Endothelial cell (in vitro differentiated cells): ENCODE data around the gene OMA1. TPM values are rescaled to one million over a fixed set of nuclear protein-coding genes. Genes with fewer than 3 reads are reported as not detected.
"Not testable (repeated sequence)": the region's sequence is repeated elsewhere in the genome, so short reads cannot be mapped to it uniquely, and the experiment has no call there.

Experiments used
- DNase-seq: peaks from one replicate; pipeline ENCODE4 v3.0.0; 2021; ENCODE audit warnings: low spot score
- H3K27ac Mint-ChIP-seq: one replicate; pipeline ENCODE4 v1.8.0; 2021; ENCODE audit warnings: mixed read lengths, inconsistent platforms; ENCODE audit not compliant: unreplicated experiment
- H3K27me3 Mint-ChIP-seq: one replicate; pipeline ENCODE4 v1.8.0; 2021; ENCODE audit warnings: mild to moderate bottlenecking, moderate library complexity, mixed read lengths, inconsistent platforms; ENCODE audit not compliant: unreplicated experiment
- H3K36me3 Mint-ChIP-seq: one replicate; pipeline ENCODE4 v1.8.0; 2021; ENCODE audit warnings: mild to moderate bottlenecking, low read depth, mixed read lengths, inconsistent platforms; ENCODE audit not compliant: unreplicated experiment
- H3K4me1 Mint-ChIP-seq: one replicate; pipeline ENCODE4 v1.8.0; 2021; ENCODE audit warnings: mild to moderate bottlenecking, mixed read lengths, inconsistent platforms; ENCODE audit not compliant: unreplicated experiment
- H3K4me3 Mint-ChIP-seq: one replicate; pipeline ENCODE4 v1.8.0; 2021; ENCODE audit warnings: mild to moderate bottlenecking, mixed read lengths, inconsistent platforms; ENCODE audit not compliant: unreplicated experiment
- H3K9me3 Mint-ChIP-seq: one replicate; pipeline ENCODE4 v1.8.0; 2021; ENCODE audit warnings: mixed read lengths, inconsistent platforms; ENCODE audit not compliant: unreplicated experiment
- CTCF ChIP-seq: fragments of 200-600 bp; sonication (generic); IDR thresholded peaks from one replicate; pipeline ENCODE4 v1.5.0; 2021; ENCODE audit warnings: antibody characterized with exemption; ENCODE audit not compliant: unreplicated experiment
- total RNA-seq: library from RNA; stranded (reverse); fragmentation: NEBNext Ultra II Directional; extraction: Animal tissue kit (Norgen Biotek cat#: 25700); gene quantifications from one replicate; pipeline ENCODE4 v1.2.1, GENCODE V29; 2021; ENCODE audit not compliant: unreplicated experiment

Gene OMA1
- total RNA-seq, 1 donor from 2014 or later, result 7.6 TPM

- no peak overlapping the region for H3K27ac Mint-ChIP-seq
- no peaks in the 10 kb centered on the region for H3K36me3 Mint-ChIP-seq
Measured at GRCh38 chr1:58584082-58584895, 37.8 kb upstream of the OMA1 start.

GRCh38 chr1:58583496-58583895 lies 37.0 kb upstream of the OMA1 start:
- H3K27ac Mint-ChIP-seq, result no peak overlapping the region
- no peak overlapping the region for H3K4me3 Mint-ChIP-seq
- peaks cover 5% of the 10 kb centered on the region for H3K27me3 Mint-ChIP-seq
- H3K9me3 Mint-ChIP-seq, result no peaks in the 10 kb centered on the region
- no peak for TF ChIP-seq CTCF
- H3K4me1 Mint-ChIP-seq, result peaks cover 15% of the 10 kb centered on the region
- no peak for DNase-seq
- H3K36me3 Mint-ChIP-seq, result no peaks in the 10 kb centered on the region

More at GRCh38 chr1:58584082-58584895, 37.8 kb upstream of the OMA1 start:
- no peak for TF ChIP-seq CTCF
- peaks cover 2% of the 10 kb centered on the region for H3K27me3 Mint-ChIP-seq
- H3K4me3 Mint-ChIP-seq, result no peak overlapping the region
- H3K9me3 Mint-ChIP-seq, result no peaks in the 10 kb centered on the region
- peaks cover 15% of the 10 kb centered on the region for H3K4me1 Mint-ChIP-seq
- DNase-seq, result no peak

- H3K4me3 Mint-ChIP-seq, DNase-seq, H3K27ac Mint-ChIP-seq, H3K9me3 Mint-ChIP-seq, H3K36me3 Mint-ChIP-seq: not testable (repeated sequence)
- peaks cover 18% of the 10 kb centered on the region for H3K4me1 Mint-ChIP-seq
- peaks cover 11% of the 10 kb centered on the region for H3K27me3 Mint-ChIP-seq
Measured at GRCh38 chr1:58582143-58582542, 35.6 kb upstream of the OMA1 start.

- Mint-ChIP-seq H3K27me3 (peaks cover 11% of the 10 kb centered on the region), H3K4me1 (peaks cover 18% of the 10 kb centered on the region), H3K4me3 (no peak overlapping the region), H3K27ac (no peak overlapping the region), H3K9me3 (no peaks in the 10 kb centered on the region), H3K36me3 (no peaks in the 10 kb centered on the region)
- DNase-seq, result no peak
- no peak for TF ChIP-seq CTCF
Measured at GRCh38 chr1:58581641-58582040, 35.1 kb upstream of the OMA1 start.

- Mint-ChIP-seq H3K4me1 (peaks cover 15% of the 10 kb centered on the region), H3K36me3 (no peaks in the 10 kb centered on the region), H3K27me3 (peaks cover 16% of the 10 kb centered on the region)
Measured at GRCh38 chr1:58580186-58580585, 33.7 kb upstream of the OMA1 start.

More at GRCh38 chr1:58580186-58580585, 33.7 kb upstream of the OMA1 start:
- no peak for TF ChIP-seq CTCF
- DNase-seq, result no peak
- Mint-ChIP-seq H3K27ac (no peak overlapping the region), H3K9me3 (no peaks in the 10 kb centered on the region), H3K4me3 (no peak overlapping the region)
